Breast epithelium (tissue), 4 donors: ENCODE measurements around the gene MACROD2. TPM values are rescaled to one million over a fixed set of nuclear protein-coding genes. Genes with fewer than 3 reads are reported as not detected.

ENCODE experiments used
- DNase-seq, 2 donors: peaks; one replicate each; pipeline ENCODE4 v3.0.0-alpha.2; 2019; ENCODE audit warnings: low spot score in 2 of 2
- H3K27ac ChIP-seq, 2 donors: fragments of 200-600 bp; sonication (generic) in 1 of 2; one replicate each; pipeline ENCODE4 v1.5.1; 2016 to 2019; ENCODE audit warnings: mild to moderate bottlenecking in 1 of 2
- H3K27me3 ChIP-seq, 2 donors: fragments of 200-600 bp; sonication (generic) in 1 of 2; one replicate each; pipeline versions ENCODE4 v1.5.1 to v1.6.0; 2017 to 2019; ENCODE audit warnings: control low read depth in 1 of 2, mild to moderate bottlenecking in 1 of 2
- H3K36me3 ChIP-seq: fragments of 200-600 bp; one replicate; pipeline ENCODE4 v1.5.1; 2019
- H3K4me1 ChIP-seq, 2 donors: fragments of 200-600 bp; sonication (generic); one replicate each; pipeline ENCODE4 v1.5.1; 2016 to 2019; ENCODE audit warnings: control low read depth in 1 of 2
- H3K4me3 ChIP-seq, 3 donors: fragments of 200-600 bp; sonication (generic); 1 replicate in 2 of 3; 2 replicates in 1 of 3; pipeline ENCODE4 v1.5.1; 2016 to 2019; ENCODE audit warnings: mild to moderate bottlenecking in 3 of 3, moderate library complexity in 2 of 3
- H3K9me3 ChIP-seq, 2 donors: fragments of 200-600 bp; sonication (generic) in 1 of 2; one replicate each; pipeline ENCODE4 v1.5.1; 2016 to 2019; ENCODE audit warnings: control low read depth in 1 of 2
- POLR2A ChIP-seq: fragments of 450-650 bp; IDR thresholded peaks from one replicate; pipeline ENCODE4 v1.6.1; 2016; ENCODE audit warnings: antibody characterized with exemption, mild to moderate bottlenecking, moderate library complexity
- POLR2AphosphoS5 ChIP-seq, 3 donors: sonication (generic); formaldehyde crosslinking; IDR thresholded peaks; one replicate each; pipeline ENCODE4 v1.6.1; 2017; ENCODE audit warnings: antibody characterized with exemption in 3 of 3
- intact Hi-C: fragments of 100-400 bp; cut with DNase I; formaldehyde crosslinking; loops from one replicate; pipeline ENCODE4 v1.15.1; 2023; ENCODE audit warnings: low total_unique reads
- total RNA-seq, 3 donors: library from RNA; depleted of rRNA; stranded (reverse); fragments of >200 nt; gene quantifications; one replicate each; pipeline ENCODE4 v1.1.0, GENCODE V29; 2016
- TF ChIP-seq, protein P1 (sequence below), 3 donors: fragments of 450-650 bp; IDR thresholded peaks; one replicate each; pipeline ENCODE4 v1.5.1; 2016 to 2017; ENCODE audit warnings: antibody characterized with exemption in 3 of 3, mild to moderate bottlenecking in 3 of 3, moderate library complexity in 3 of 3

MACROD2 gene
- total RNA-seq, 3 donors from 2014 or later: 6.7 to 26.8 (median 8.8) TPM

DNA sequence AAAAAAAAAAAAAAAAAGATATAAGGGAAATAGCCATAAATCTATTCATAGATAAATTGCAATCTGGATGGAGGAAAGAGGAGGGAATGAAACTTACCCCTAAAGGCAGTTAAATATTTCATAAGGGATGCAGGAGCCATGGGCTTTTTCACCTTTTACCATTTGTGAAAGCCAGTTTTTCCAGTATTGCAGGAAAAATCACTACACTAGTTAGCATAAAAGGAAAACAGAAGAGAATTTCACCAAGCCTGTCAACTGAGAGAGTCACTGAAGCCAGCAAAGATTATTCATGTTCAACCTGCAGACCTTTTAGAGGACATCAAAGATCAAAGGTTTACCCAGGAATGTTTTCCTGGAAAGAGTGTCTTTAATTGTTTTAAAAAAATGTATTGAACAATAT, 1608.2 kb downstream of the MACROD2 start:
- TF ChIP-seq POLR2A (no peak), POLR2AphosphoS5 (IDR thresholded peaks at IDR 0.05) (no peak)
- TF ChIP-seq, protein P1, sequence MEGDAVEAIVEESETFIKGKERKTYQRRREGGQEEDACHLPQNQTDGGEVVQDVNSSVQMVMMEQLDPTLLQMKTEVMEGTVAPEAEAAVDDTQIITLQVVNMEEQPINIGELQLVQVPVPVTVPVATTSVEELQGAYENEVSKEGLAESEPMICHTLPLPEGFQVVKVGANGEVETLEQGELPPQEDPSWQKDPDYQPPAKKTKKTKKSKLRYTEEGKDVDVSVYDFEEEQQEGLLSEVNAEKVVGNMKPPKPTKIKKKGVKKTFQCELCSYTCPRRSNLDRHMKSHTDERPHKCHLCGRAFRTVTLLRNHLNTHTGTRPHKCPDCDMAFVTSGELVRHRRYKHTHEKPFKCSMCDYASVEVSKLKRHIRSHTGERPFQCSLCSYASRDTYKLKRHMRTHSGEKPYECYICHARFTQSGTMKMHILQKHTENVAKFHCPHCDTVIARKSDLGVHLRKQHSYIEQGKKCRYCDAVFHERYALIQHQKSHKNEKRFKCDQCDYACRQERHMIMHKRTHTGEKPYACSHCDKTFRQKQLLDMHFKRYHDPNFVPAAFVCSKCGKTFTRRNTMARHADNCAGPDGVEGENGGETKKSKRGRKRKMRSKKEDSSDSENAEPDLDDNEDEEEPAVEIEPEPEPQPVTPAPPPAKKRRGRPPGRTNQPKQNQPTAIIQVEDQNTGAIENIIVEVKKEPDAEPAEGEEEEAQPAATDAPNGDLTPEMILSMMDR (IDR thresholded peaks at IDR 0.05): no peak
- intact Hi-C loops: no loop called here
- H3K9me3 ChIP-seq: no peaks in the 10 kb centered on the region
- H3K36me3 ChIP-seq: no peaks in the 10 kb centered on the region
- H3K4me1 ChIP-seq: no peaks in the 10 kb centered on the region
- no peak for DNase-seq
- no peak overlapping the region for H3K27ac ChIP-seq
- H3K4me3 ChIP-seq: no peak overlapping the region
- no peaks in the 10 kb centered on the region for H3K27me3 ChIP-seq

DNA sequence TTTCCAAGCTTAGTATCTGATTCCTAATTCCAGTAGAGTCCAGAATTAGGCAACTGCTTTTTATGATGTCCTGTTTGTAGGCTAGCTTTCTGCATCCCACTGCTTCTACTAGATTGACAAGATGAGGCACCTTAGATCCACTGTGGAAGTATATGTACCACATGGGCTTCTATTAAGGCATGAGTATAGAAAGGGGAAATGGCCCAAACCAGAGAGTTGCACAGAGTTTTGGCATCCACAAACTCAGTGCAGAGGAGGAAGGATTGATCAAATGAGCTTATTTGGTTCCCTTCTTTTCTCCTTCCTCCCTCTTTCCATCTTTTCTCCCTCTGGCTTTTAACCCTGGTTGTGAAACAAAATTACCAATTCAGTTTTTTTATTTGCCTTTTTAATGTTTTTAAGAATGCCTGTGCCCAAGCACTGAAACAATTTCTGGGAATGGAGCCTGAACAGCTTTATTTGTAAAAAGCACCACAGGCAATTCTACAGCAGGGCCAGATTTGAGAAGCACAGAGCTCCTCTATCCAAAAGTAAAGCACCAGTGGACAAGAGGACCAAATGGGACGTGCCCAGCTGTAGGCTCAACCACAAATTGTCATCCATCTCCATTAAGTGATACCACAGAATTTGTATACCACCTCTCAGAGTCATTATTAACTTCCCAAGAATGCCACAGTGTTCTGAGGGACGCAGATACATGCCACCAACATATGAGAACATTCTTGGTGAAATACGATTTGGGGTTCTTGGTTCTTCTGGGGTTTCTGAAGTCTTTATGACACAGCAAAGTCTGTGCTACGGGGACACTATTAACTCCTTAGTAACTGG, 1608.9 kb downstream of the MACROD2 start:
- no peak overlapping the region for H3K27ac ChIP-seq
- no peak for DNase-seq

DNA sequence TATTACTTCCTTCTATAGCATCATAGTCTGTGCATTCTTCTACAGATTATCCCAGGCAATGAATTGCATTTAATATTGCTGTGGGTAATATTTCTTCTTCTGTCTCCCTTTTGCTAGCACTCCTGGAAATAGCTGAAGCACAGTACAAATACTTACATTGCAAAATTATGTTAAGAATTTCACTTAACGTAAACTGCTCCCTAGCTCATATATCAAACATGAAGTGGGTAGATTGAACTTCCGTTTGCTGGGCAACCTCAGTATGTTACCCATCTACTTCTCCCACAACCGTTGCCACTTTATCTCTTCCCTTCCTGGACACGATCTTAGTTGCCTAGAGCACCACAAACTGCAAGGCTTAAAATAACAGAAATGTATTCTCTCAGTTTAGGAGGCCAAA, 1614.6 kb downstream of the MACROD2 start:
- Histone ChIP-seq H3K36me3 (no peaks in the 10 kb centered on the region), H3K27me3 (no peaks in the 10 kb centered on the region), H3K4me1 (no peaks in the 10 kb centered on the region), H3K27ac (no peak overlapping the region), H3K9me3 (no peaks in the 10 kb centered on the region), H3K4me3 (no peak overlapping the region)
- DNase-seq: no peak
- intact Hi-C loops: loop anchor here (2.0 kb wide), 1 partner anchor 49 kb away; no protein-coding TSS in a partner anchor
- TF ChIP-seq, protein P1 (IDR thresholded peaks at IDR 0.05): no peak
- TF ChIP-seq POLR2A (no peak), POLR2AphosphoS5 (IDR thresholded peaks at IDR 0.05) (no peak)

More for the DNA sequence above, 1608.9 kb downstream of the MACROD2 start:
- no peaks in the 10 kb centered on the region for H3K9me3 ChIP-seq
- H3K4me3 ChIP-seq: no peak overlapping the region
- intact Hi-C loops: no loop called here
- TF ChIP-seq, protein P1 (IDR thresholded peaks at IDR 0.05): no peak
- TF ChIP-seq POLR2AphosphoS5 (IDR thresholded peaks at IDR 0.05): no peak
- TF ChIP-seq POLR2A: no peak
- H3K27me3 ChIP-seq: no peaks in the 10 kb centered on the region
- H3K36me3 ChIP-seq: no peaks in the 10 kb centered on the region
- no peaks in the 10 kb centered on the region for H3K4me1 ChIP-seq

DNA sequence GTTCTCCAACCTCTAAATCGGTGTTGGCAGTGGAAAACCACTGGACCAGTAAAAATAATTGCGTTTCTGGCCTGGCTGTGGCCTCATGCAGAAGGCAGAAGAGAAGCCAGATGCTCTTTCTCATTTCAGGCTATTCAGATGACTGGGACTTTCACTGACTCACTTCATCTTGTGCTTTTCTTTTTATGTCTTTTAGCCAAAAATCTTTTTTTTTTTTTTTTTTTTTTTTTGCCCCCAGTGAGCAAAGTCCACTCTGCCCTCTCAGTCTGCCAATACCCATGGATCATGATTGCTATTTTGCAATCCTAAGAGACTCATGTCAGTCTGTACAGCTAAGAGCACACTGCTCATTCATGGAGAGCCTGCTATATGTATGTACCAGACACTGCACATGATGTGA, 1615.5 kb downstream of the MACROD2 start:
- no peaks in the 10 kb centered on the region for H3K4me1 ChIP-seq
- no peak overlapping the region for H3K27ac ChIP-seq
- no peak for TF ChIP-seq POLR2AphosphoS5 (IDR thresholded peaks at IDR 0.05)
- TF ChIP-seq, protein P1 (IDR thresholded peaks at IDR 0.05): no peak
- no peak for TF ChIP-seq POLR2A
- intact Hi-C loops: no loop called here
- H3K4me3 ChIP-seq: no peak overlapping the region
- H3K9me3 ChIP-seq: no peaks in the 10 kb centered on the region
- DNase-seq: no peak
- H3K36me3 ChIP-seq: no peaks in the 10 kb centered on the region
- no peaks in the 10 kb centered on the region for H3K27me3 ChIP-seq

DNA sequence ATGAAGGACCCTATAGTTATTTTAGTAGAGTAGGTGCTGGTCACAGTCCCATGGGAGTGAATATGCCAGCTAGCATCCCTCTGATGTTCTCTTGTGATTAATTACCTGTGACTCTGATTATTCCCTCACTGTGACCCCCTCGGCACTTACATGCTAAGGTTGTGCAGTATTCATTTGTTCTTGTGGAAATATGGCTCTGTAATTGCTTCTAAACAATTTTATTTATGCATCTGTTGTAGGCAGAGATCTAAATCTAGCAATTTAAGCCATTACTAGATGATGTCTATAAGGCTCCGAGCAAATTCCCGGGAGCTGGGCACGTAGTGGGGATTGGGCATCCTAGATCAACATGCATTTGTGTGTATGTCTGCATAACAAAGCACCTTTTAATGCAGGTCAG, 1616.2 kb downstream of the MACROD2 start:
- Histone ChIP-seq H3K9me3 (no peaks in the 10 kb centered on the region), H3K27me3 (no peaks in the 10 kb centered on the region), H3K4me1 (no peaks in the 10 kb centered on the region), H3K4me3 (no peak overlapping the region), H3K27ac (no peak overlapping the region), H3K36me3 (no peaks in the 10 kb centered on the region)
- DNase-seq: no peak
- TF ChIP-seq POLR2AphosphoS5 (IDR thresholded peaks at IDR 0.05): no peak
- TF ChIP-seq POLR2A: no peak
- TF ChIP-seq, protein P1 (IDR thresholded peaks at IDR 0.05): no peak
- intact Hi-C loops: no loop called here
